Effector memory CD8-positive, alpha-beta T cell (primary cell): ENCODE data around the gene KNOP1.

Experiments used
- ATAC-seq: fragments of 150-1000 bp; cut with Tn5 transposase; replicated peaks from 2 replicates; pipeline ENCODE4 v1.10.0; 2021; ENCODE audit warnings: mild to moderate bottlenecking, moderate library complexity
- DNase-seq, 3 experiments: peaks; one replicate each; pipeline ENCODE4 v3.0.0; 2021
- H3K27ac Mint-ChIP-seq, 2 donors: one replicate each; pipeline ENCODE4 v1.8.0; 2022; ENCODE audit warnings: mild to moderate bottlenecking in 2 of 2, mixed read lengths in 2 of 2, moderate library complexity in 2 of 2
- H3K27me3 Mint-ChIP-seq, 2 donors: one replicate each; pipeline ENCODE4 v1.8.0; 2022; ENCODE audit warnings: mixed read lengths in 2 of 2
- H3K36me3 Mint-ChIP-seq: one replicate; pipeline ENCODE4 v1.8.0; 2022; ENCODE audit warnings: mild to moderate bottlenecking, moderate library complexity, mixed read lengths; ENCODE audit not compliant: insufficient read depth
- H3K4me1 Mint-ChIP-seq, 2 donors: one replicate each; pipeline ENCODE4 v1.8.0; 2022; ENCODE audit warnings: low read depth in 2 of 2, mixed read lengths in 2 of 2
- H3K4me3 Mint-ChIP-seq, 2 donors: one replicate each; pipeline ENCODE4 v1.8.0; 2022; ENCODE audit warnings: mild to moderate bottlenecking in 2 of 2, mixed read lengths in 2 of 2, moderate library complexity in 2 of 2
- H3K9me3 Mint-ChIP-seq, 2 donors: one replicate each; pipeline ENCODE4 v1.8.0; 2022; ENCODE audit warnings: mixed read lengths in 2 of 2

Gene KNOP1

GRCh38 chr16:19708296-19709205 is 9.5 kb downstream of the KNOP1 start:
- no peak for ATAC-seq
- Mint-ChIP-seq H3K4me1 (peaks cover 8 to 12% of the 10 kb centered on the region in 2 donors), H3K27ac (peak overlapping the region in 1 of 2 donors; percentile 71), H3K36me3 (peaks cover 42% of the 10 kb centered on the region), H3K9me3 (no peaks in the 10 kb centered on the region), H3K27me3 (no peaks in the 10 kb centered on the region), H3K4me3 (no peak overlapping the region)
- no peak for DNase-seq

GRCh38 chr16:19707569-19708295 is 10.3 kb downstream of the KNOP1 start:
- no peak overlapping the region for H3K4me3 Mint-ChIP-seq
- DNase-seq (no peak), ATAC-seq (no peak)
- no peaks in the 10 kb centered on the region for H3K9me3 Mint-ChIP-seq
- peaks cover 43% of the 10 kb centered on the region for H3K36me3 Mint-ChIP-seq
- no peak overlapping the region for H3K27ac Mint-ChIP-seq
- no peaks in the 10 kb centered on the region for H3K27me3 Mint-ChIP-seq
- H3K4me1 Mint-ChIP-seq, result peaks cover 8 to 12% of the 10 kb centered on the region in 2 donors

- Mint-ChIP-seq H3K27ac (no peak overlapping the region), H3K4me3 (no peak overlapping the region), H3K4me1 (peaks cover 5 to 10% of the 10 kb centered on the region in 2 donors), H3K36me3 (peaks cover 45% of the 10 kb centered on the region), H3K27me3 (no peaks in the 10 kb centered on the region), H3K9me3 (no peaks in the 10 kb centered on the region)
- no peak for ATAC-seq
- no peak for DNase-seq
These were observed 11.2 kb downstream of the KNOP1 start for GRCh38 chr16:19706846-19707245.

- H3K27ac Mint-ChIP-seq, result no peak overlapping the region
- DNase-seq, result no peak
- ATAC-seq, result no peak
- H3K4me3 Mint-ChIP-seq, result no peak overlapping the region
- H3K27me3 Mint-ChIP-seq, result no peaks in the 10 kb centered on the region
- H3K4me1 Mint-ChIP-seq, result peaks cover 0 to 7% of the 10 kb centered on the region in 2 donors
- H3K36me3 Mint-ChIP-seq, result peaks cover 43% of the 10 kb centered on the region
- no peaks in the 10 kb centered on the region for H3K9me3 Mint-ChIP-seq
These were observed 12.2 kb downstream of the KNOP1 start for GRCh38 chr16:19705843-19706242.

- H3K4me1 Mint-ChIP-seq, result peaks cover 0 to 8% of the 10 kb centered on the region in 2 donors
- no peaks in the 10 kb centered on the region for H3K9me3 Mint-ChIP-seq
These were observed 12.9 kb downstream of the KNOP1 start for GRCh38 chr16:19705146-19705501.

GRCh38 chr16:19704321-19705145 is 13.5 kb downstream of the KNOP1 start:
- ATAC-seq, result no peak

More at GRCh38 chr16:19705146-19705501, 12.9 kb downstream of the KNOP1 start:
- ATAC-seq (no peak), DNase-seq (no peak)
- H3K36me3 Mint-ChIP-seq, result peaks cover 45% of the 10 kb centered on the region
- no peak overlapping the region for H3K4me3 Mint-ChIP-seq
- no peaks in the 10 kb centered on the region for H3K27me3 Mint-ChIP-seq
- H3K27ac Mint-ChIP-seq, result no peak overlapping the region

GRCh38 chr16:19703172-19703889 is 14.7 kb downstream of the KNOP1 start:
- Mint-ChIP-seq H3K4me3 (no peak overlapping the region), H3K9me3 (no peaks in the 10 kb centered on the region), H3K27me3 (no peaks in the 10 kb centered on the region), H3K27ac (peak overlapping the region in 1 of 2 donors; percentile 29), H3K4me1 (peaks cover 6 to 11% of the 10 kb centered on the region in 2 donors), H3K36me3 (peaks cover 44% of the 10 kb centered on the region)
- ATAC-seq (no peak), DNase-seq (no peak)

More at GRCh38 chr16:19704321-19705145, 13.5 kb downstream of the KNOP1 start:
- Mint-ChIP-seq H3K27ac (peak overlapping the region in 1 of 2 donors; percentile 17), H3K36me3 (peaks cover 44% of the 10 kb centered on the region), H3K9me3 (no peaks in the 10 kb centered on the region), H3K27me3 (no peaks in the 10 kb centered on the region), H3K4me1 (peaks cover 0 to 7% of the 10 kb centered on the region in 2 donors), H3K4me3 (no peak overlapping the region)
- DNase-seq, result no peak

- Mint-ChIP-seq H3K9me3 (no peaks in the 10 kb centered on the region), H3K27ac (no peak overlapping the region), H3K27me3 (no peaks in the 10 kb centered on the region), H3K36me3 (peaks cover 37% of the 10 kb centered on the region), H3K4me1 (peaks cover 26 to 33% of the 10 kb centered on the region in 2 donors), H3K4me3 (no peak overlapping the region)
- DNase-seq (no peak), ATAC-seq (no peak)
These were observed 16.9 kb downstream of the KNOP1 start for GRCh38 chr16:19701091-19701490.

- no peaks in the 10 kb centered on the region for H3K27me3 Mint-ChIP-seq
- peak overlapping the region in 1 of 2 donors; percentile 76 for H3K27ac Mint-ChIP-seq
- H3K9me3 Mint-ChIP-seq, result no peaks in the 10 kb centered on the region
- ATAC-seq, result no peak
- DNase-seq, result no peak
- peaks cover 30 to 37% of the 10 kb centered on the region in 2 donors for H3K4me1 Mint-ChIP-seq
- peaks cover 31% of the 10 kb centered on the region for H3K36me3 Mint-ChIP-seq
- H3K4me3 Mint-ChIP-seq, result no peak overlapping the region
These were observed 17.7 kb downstream of the KNOP1 start for GRCh38 chr16:19700319-19700781.

GRCh38 chr16:19699472-19699871 is 18.6 kb downstream of the KNOP1 start:
- Mint-ChIP-seq H3K36me3 (peaks cover 23% of the 10 kb centered on the region), H3K9me3 (no peaks in the 10 kb centered on the region), H3K27me3 (no peaks in the 10 kb centered on the region), H3K4me1 (peaks cover 33 to 39% of the 10 kb centered on the region in 2 donors), H3K4me3 (no peak overlapping the region), H3K27ac (no peak overlapping the region)
- no peak for DNase-seq
- no peak for ATAC-seq

- Mint-ChIP-seq H3K36me3 (peaks cover 17% of the 10 kb centered on the region), H3K4me3 (peak overlapping the region; percentile 31 to 65), H3K4me1 (peaks cover 36 to 39% of the 10 kb centered on the region in 2 donors)
These were observed 19.3 kb downstream of the KNOP1 start for GRCh38 chr16:19698480-19699465.

More at GRCh38 chr16:19698480-19699465, 19.3 kb downstream of the KNOP1 start:
- H3K9me3 Mint-ChIP-seq, result no peaks in the 10 kb centered on the region
- H3K27me3 Mint-ChIP-seq, result no peaks in the 10 kb centered on the region
- DNase-seq (no peak), ATAC-seq (no peak)
- peak overlapping the region; percentile 86 to 96 for H3K27ac Mint-ChIP-seq
